Spleen (tissue), 7 donors: ENCODE measurements around the gene TMED5.

Experiments used
- POLR2A ChIP-seq, 3 donors: fragments of 450-650 bp; IDR thresholded peaks; one replicate each; pipeline ENCODE4 v1.5.1; 2017; ENCODE audit warnings: antibody characterized with exemption in 3 of 3, mild to moderate bottlenecking in 1 of 3
- TF ChIP-seq, protein P1 (sequence below), 11 experiments: fragments of 200-600 bp in 7 of 11; fragments of 450-650 bp in 4 of 11; sonication (generic) in 4 of 11; IDR thresholded peaks in 8 of 11; conservative IDR thresholded peaks in 3 of 11; 1 replicate in 7 of 11; 2 replicates in 4 of 11; pipeline versions ENCODE4 v1.4.0 to v1.8.0; 2016 to 2021; ENCODE audit warnings: antibody characterized with exemption in 11 of 11, inconsistent platforms in 4 of 11, mild to moderate bottlenecking in 1 of 11
- donor health status: DM: no; HTN: no; CAD: no; lungs with moderate emphysema.
- donor health status: DM: no; HTN: no; CAD: no.
- donor health status: DM: no; HTN: no; CAD: no.

DNA sequence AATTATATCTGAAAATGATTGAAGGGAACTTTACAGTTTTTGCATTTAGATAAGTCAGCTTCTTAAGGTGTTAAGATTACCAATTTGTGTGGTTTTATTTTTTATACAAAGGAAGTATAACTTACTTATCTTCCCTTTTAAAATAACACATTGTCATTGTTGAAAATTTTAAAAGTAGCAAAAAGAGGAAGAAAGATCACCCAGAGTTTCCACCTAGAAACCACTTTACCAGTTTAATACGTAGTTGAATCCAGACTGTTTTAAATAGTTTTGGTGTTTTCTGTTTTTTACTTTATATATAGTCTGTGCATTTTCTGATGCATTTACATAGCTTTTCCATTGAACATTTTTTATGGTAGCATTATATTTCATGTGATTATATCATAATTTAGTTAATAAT lies 6.5 kb upstream of the TMED5 start:
- TF ChIP-seq, protein P1, sequence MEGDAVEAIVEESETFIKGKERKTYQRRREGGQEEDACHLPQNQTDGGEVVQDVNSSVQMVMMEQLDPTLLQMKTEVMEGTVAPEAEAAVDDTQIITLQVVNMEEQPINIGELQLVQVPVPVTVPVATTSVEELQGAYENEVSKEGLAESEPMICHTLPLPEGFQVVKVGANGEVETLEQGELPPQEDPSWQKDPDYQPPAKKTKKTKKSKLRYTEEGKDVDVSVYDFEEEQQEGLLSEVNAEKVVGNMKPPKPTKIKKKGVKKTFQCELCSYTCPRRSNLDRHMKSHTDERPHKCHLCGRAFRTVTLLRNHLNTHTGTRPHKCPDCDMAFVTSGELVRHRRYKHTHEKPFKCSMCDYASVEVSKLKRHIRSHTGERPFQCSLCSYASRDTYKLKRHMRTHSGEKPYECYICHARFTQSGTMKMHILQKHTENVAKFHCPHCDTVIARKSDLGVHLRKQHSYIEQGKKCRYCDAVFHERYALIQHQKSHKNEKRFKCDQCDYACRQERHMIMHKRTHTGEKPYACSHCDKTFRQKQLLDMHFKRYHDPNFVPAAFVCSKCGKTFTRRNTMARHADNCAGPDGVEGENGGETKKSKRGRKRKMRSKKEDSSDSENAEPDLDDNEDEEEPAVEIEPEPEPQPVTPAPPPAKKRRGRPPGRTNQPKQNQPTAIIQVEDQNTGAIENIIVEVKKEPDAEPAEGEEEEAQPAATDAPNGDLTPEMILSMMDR (IDR thresholded peaks at IDR 0.05 in 8 of 11, conservative IDR thresholded peaks at IDR 0.05 in 3 of 11), result no peak
- no peak for TF ChIP-seq POLR2A (IDR thresholded peaks at IDR 0.05)
